Subcutaneous adipose tissue (tissue), 4 donors: ENCODE results near the gene GPN3. TPM values are rescaled to one million over a fixed set of nuclear protein-coding genes. Genes with fewer than 3 reads are reported as not detected.

Source experiments
- CTCF ChIP-seq: fragments of 450-650 bp; IDR thresholded peaks from one replicate; pipeline ENCODE4 v1.5.1; 2016; ENCODE audit warnings: low read depth, mild to moderate bottlenecking, control low read depth, antibody characterized with exemption, moderate library complexity
- total RNA-seq, 4 donors: library from RNA; depleted of rRNA; stranded (reverse); fragments of >200 nt; gene quantifications; one replicate each; pipeline ENCODE4 v1.1.0, GENCODE V29; 2016

GPN3 gene
- total RNA-seq, 4 donors from 2014 or later, result 19.0 to 44.5 (median 25.7) TPM

GRCh38 chr12:110458756-110459155 is 9.3 kb downstream of the GPN3 start:
- no peak for TF ChIP-seq CTCF

- TF ChIP-seq CTCF, result no peak
Measured at GRCh38 chr12:110453569-110454296, 14.3 kb downstream of the GPN3 start.

- no peak for TF ChIP-seq CTCF
Measured at GRCh38 chr12:110451263-110451662, 16.8 kb downstream of the GPN3 start.

GRCh38 chr12:110449799-110450497 is 18.1 kb downstream of the GPN3 start, which contains the start of gene ARPC3:
Gene ARPC3 (minus strand): TSS chr12:110450337. CDS start chr12:110450260, 77 bp downstream.
- TF ChIP-seq CTCF, result no peak

GRCh38 chr12:110444455-110444854 is 23.6 kb downstream of the GPN3 start:
- TF ChIP-seq CTCF, result no peak

- TF ChIP-seq CTCF, result no peak
Measured at GRCh38 chr12:110436231-110436630, 31.8 kb downstream of the GPN3 start.

- no peak for TF ChIP-seq CTCF
Measured at GRCh38 chr12:110431957-110432587, 36.0 kb downstream of the GPN3 start.
